A549 (cell line): ENCODE data around the gene UBQLN1. TPM values are rescaled to one million over a fixed set of nuclear protein-coding genes. Genes with fewer than 3 reads are reported as not detected.
"Not testable (repeated sequence)": the region's sequence is repeated elsewhere in the genome, so short reads cannot be mapped to it uniquely, and the experiment has no call there.

Experiments used
- ATAC-seq, 2 experiments: fragments of 200-7000 bp in 1 of 2; fragments of >200 bp in 1 of 2; cut with Nextera tagmentation in 1 of 2; cut with Tn5 transposase in 1 of 2; 3 replicates each; pipeline versions ENCODE4 v1.8.0 to v1.9.1; 2018 to 2020; ENCODE audit warnings: mild to moderate bottlenecking in 1 of 2, moderate library complexity in 1 of 2
- CTCF ChIA-PET: fragments of 300-600 bp; sonication (Branson Sonifier 250); formaldehyde crosslinking; extraction: SDS; loops from one replicate; lab custom pipeline; 2021; ENCODE audit warnings: antibody characterized with exemption, inconsistent platforms; lab: Yijun Ruan, JAX
- POLR2A ChIA-PET: fragments of 350-600 bp; formaldehyde crosslinking; extraction: SDS; loops from one replicate; lab custom pipeline; 2021; ENCODE audit warnings: antibody characterized with exemption, inconsistent platforms; lab: Yijun Ruan, JAX
- DNase-seq, 2 experiments: peaks; one replicate each; pipeline versions ENCODE4 v3.0.0 to v3.0.0-alpha.2; 2011 to 2016; ENCODE audit warnings: low read depth in 1 of 2, low spot score in 1 of 2
- FAIRE-seq: peaks from 2 replicates; lab custom pipeline; 2011; peaks lifted over from hg19 to GRCh38; lab: Jason Lieb, UNC
- H3K27ac ChIP-seq, 2 experiments: fragments of >200 bp; sonication (Bioruptor Twin); formaldehyde crosslinking; 3 replicates each; pipeline ENCODE4 v1.5.1; 2016 to 2017
- H3K4me1 ChIP-seq: fragments of >200 bp; sonication (Bioruptor Twin); formaldehyde crosslinking; 3 replicates; pipeline ENCODE4 v1.6.1; 2016
- H3K4me2 ChIP-seq: fragments of >200 bp; sonication (Bioruptor Twin); formaldehyde crosslinking; 3 replicates; pipeline ENCODE4 v1.6.1; 2016
- H3K4me3 ChIP-seq: fragments of >200 bp; sonication (Bioruptor Twin); formaldehyde crosslinking; 3 replicates; pipeline ENCODE4 v1.5.1; 2016
- H3K9me3 ChIP-seq: fragments of >200 bp; sonication (Bioruptor Twin); formaldehyde crosslinking; 3 replicates; pipeline ENCODE4 v1.6.1; 2016
- CBX8 ChIP-seq: fragments of 200-600 bp; sonication (generic); IDR thresholded peaks from 2 replicates; pipeline ENCODE4 v1.6.1; 2016
- EP300 ChIP-seq, 2 experiments: fragments of >200 bp; sonication (Bioruptor Twin); formaldehyde crosslinking; IDR thresholded peaks; 2 replicates in 1 of 2; 3 replicates in 1 of 2; pipeline ENCODE4 v1.6.1; 2016 to 2017
- ESRRA ChIP-seq: fragments of 150-350 bp; IDR thresholded peaks from 2 replicates; pipeline ENCODE4 v1.6.1; 2014; ENCODE audit warnings: mild to moderate bottlenecking, low read length, borderline replicate concordance
- FOXS1 ChIP-seq: fragments of 250-450 bp; sonication (Bioruptor Pico); IDR thresholded peaks from 2 replicates; pipeline ENCODE4 v1.5.0; 2020; ENCODE audit warnings: mild to moderate bottlenecking, moderate library complexity
- HDAC2 ChIP-seq: fragments of 200-600 bp; sonication (generic); IDR thresholded peaks from 2 replicates; pipeline ENCODE4 v1.6.1; 2016
- HEYL ChIP-seq: fragments of 250-450 bp; sonication (Bioruptor Pico); IDR thresholded peaks from 2 replicates; pipeline ENCODE4 v1.8.0; 2021; ENCODE audit warnings: mild to moderate bottlenecking, moderate library complexity
- HOXB13 ChIP-seq: fragments of 250-450 bp; sonication (Bioruptor Pico); IDR thresholded peaks from 2 replicates; pipeline ENCODE4 v1.5.0; 2020; ENCODE audit warnings: low read depth, mild to moderate bottlenecking, moderate library complexity
- MAZ ChIP-seq: fragments of 150-350 bp; IDR thresholded peaks from 2 replicates; pipeline ENCODE4 v1.6.1; 2014; ENCODE audit warnings: antibody characterized with exemption, low read depth, low read length, borderline replicate concordance
- MYC ChIP-seq: IDR thresholded peaks from 2 replicates; pipeline ENCODE4 v1.6.1; 2012; ENCODE audit warnings: mild to moderate bottlenecking, inconsistent platforms, low read length, improper control_type of control experiment, borderline replicate concordance
- PHF8 ChIP-seq: fragments of 200-600 bp; sonication (generic); IDR thresholded peaks from 2 replicates; pipeline ENCODE4 v1.6.1; 2016; ENCODE audit warnings: low read depth, mild to moderate bottlenecking, antibody characterized with exemption, moderate library complexity, borderline replicate concordance
- POLR2A ChIP-seq: IDR thresholded peaks from 2 replicates; pipeline ENCODE4 v1.6.1; 2012; ENCODE audit warnings: mild to moderate bottlenecking, low read length
- POLR2AphosphoS2 ChIP-seq: conservative IDR thresholded peaks from 2 replicates; pipeline ENCODE4 v1.6.1; 2012; ENCODE audit warnings: low read length, improper control_type of control experiment, inconsistent platforms
- RAD21 ChIP-seq, 2 experiments: fragments of >200 bp in 1 of 2; sonication (Bioruptor Twin) in 1 of 2; formaldehyde crosslinking in 1 of 2; IDR thresholded peaks in 1 of 2; conservative IDR thresholded peaks in 1 of 2; 2 replicates in 1 of 2; 3 replicates in 1 of 2; pipeline ENCODE4 v1.6.1; 2012 to 2018; ENCODE audit warnings: inconsistent platforms in 1 of 2
- RARB ChIP-seq: fragments of 250-450 bp; sonication (Bioruptor Pico); IDR thresholded peaks from 2 replicates; pipeline ENCODE4 v1.8.0; 2021; ENCODE audit warnings: mild to moderate bottlenecking, moderate library complexity
- RCOR1 ChIP-seq: fragments of 150-350 bp; IDR thresholded peaks from 2 replicates; pipeline ENCODE4 v1.6.1; 2014; ENCODE audit warnings: antibody characterized with exemption, low read length, low read depth
- SMC3 ChIP-seq: fragments of >200 bp; sonication (Bioruptor Twin); formaldehyde crosslinking; IDR thresholded peaks from 3 replicates; pipeline ENCODE4 v1.6.1; 2018; ENCODE audit warnings: inconsistent platforms
- ZC3H11A ChIP-seq: fragments of 450-650 bp; IDR thresholded peaks from 2 replicates; pipeline ENCODE4 v1.6.1; 2014; ENCODE audit warnings: antibody characterized with exemption, mild to moderate bottlenecking
- WGBS: methylation state at CpG from one replicate; pipeline ENCODE4 v1.1.6; 2017; ENCODE audit errors: missing lambda C conversion rate; 5-methylcytosine and 5-hydroxymethylcytosine counted together
- polyA plus RNA-seq, 4 experiments: library from polyadenylated mRNA; depleted of rRNA in 3 of 4; stranded (reverse); fragments of >200 nt; fragmentation: RNase III in 1 of 4; extraction: RNeasy Plus Mini Kit Qiagen cat#74134 plus additional on column Dnase treatment in 1 of 4; gene quantifications; 2 replicates in 3 of 4; 3 replicates in 1 of 4; pipeline ENCODE4 v1.2.3, GENCODE V29; 2011 to 2017
- TF ChIP-seq, protein P1 (sequence below): IDR thresholded peaks from 2 replicates; pipeline ENCODE4 v1.6.1; 2012
- TF ChIP-seq, protein P2 (sequence below): fragments of 150-350 bp; IDR thresholded peaks from 2 replicates; pipeline ENCODE4 v1.6.1; 2014; ENCODE audit warnings: low read depth, mild to moderate bottlenecking, low read length
- TF ChIP-seq, protein P3 (sequence below): fragments of 450-650 bp; IDR thresholded peaks from 2 replicates; pipeline ENCODE4 v1.6.1; 2014; ENCODE audit warnings: antibody characterized with exemption
- TF ChIP-seq, protein P4 (sequence below): fragments of 200-600 bp; sonication (generic); IDR thresholded peaks from 2 replicates; pipeline ENCODE4 v1.6.1; 2016; ENCODE audit warnings: antibody characterized with exemption, mild to moderate bottlenecking, moderate library complexity

Gene UBQLN1
- polyA plus RNA-seq, 2 of the 4 experiments (the other 2 are of a cell fraction), result 93.5 to 187 TPM

DNA sequence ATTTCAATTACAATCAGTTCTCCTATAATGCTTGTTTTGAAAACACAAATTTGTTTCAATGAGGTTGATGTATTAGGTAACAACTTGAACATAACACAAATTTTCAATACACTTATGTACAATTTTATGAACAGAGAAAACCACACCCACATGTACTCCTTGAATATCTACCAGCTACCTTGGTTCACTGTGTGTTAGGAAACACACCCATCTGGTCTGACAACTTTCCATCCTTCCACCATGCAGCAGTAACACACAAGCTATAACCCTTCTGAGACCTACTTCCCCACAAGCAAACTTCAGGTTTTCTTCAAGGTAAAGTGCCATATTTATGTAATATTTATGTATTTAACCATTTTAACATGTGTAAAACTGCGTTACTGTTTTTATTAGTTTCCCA is 36.4 kb upstream of the UBQLN1 start:
- Histone ChIP-seq H3K4me3 (no peak overlapping the region), H3K4me2 (no peak overlapping the region), H3K27ac (no peak overlapping the region), H3K4me1 (no peaks in the 10 kb centered on the region), H3K9me3 (no peaks in the 10 kb centered on the region)
- DNase-seq, result no peak
- ChIA-PET POLR2A (no interaction called here), CTCF (no interaction called here)
- no peak for TF ChIP-seq RCOR1
- TF ChIP-seq RARB (CRISPR knock-in tag), result no peak
- TF ChIP-seq, protein P1, sequence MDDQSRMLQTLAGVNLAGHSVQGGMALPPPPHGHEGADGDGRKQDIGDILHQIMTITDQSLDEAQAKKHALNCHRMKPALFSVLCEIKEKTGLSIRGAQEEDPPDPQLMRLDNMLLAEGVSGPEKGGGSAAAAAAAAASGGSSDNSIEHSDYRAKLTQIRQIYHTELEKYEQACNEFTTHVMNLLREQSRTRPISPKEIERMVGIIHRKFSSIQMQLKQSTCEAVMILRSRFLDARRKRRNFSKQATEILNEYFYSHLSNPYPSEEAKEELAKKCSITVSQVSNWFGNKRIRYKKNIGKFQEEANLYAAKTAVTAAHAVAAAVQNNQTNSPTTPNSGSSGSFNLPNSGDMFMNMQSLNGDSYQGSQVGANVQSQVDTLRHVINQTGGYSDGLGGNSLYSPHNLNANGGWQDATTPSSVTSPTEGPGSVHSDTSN, result no peak
- TF ChIP-seq MAZ, result no peak
- TF ChIP-seq POLR2AphosphoS2, result no peak
- no peak for TF ChIP-seq POLR2A
- TF ChIP-seq ESRRA, result no peak
- TF ChIP-seq MYC, result no peak
- TF ChIP-seq, protein P2, sequence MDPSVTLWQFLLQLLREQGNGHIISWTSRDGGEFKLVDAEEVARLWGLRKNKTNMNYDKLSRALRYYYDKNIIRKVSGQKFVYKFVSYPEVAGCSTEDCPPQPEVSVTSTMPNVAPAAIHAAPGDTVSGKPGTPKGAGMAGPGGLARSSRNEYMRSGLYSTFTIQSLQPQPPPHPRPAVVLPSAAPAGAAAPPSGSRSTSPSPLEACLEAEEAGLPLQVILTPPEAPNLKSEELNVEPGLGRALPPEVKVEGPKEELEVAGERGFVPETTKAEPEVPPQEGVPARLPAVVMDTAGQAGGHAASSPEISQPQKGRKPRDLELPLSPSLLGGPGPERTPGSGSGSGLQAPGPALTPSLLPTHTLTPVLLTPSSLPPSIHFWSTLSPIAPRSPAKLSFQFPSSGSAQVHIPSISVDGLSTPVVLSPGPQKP, result no peak
- TF ChIP-seq HEYL (CRISPR knock-in tag), result no peak
- no peak for TF ChIP-seq PHF8
- TF ChIP-seq FOXS1 (CRISPR knock-in tag), result no peak
- TF ChIP-seq EP300 (IDR thresholded peaks at IDR 0.05), result no peak
- ATAC-seq, result no peak
- 86% methylated on average over 1 of the region's 1 CpG for WGBS
- FAIRE-seq, result no peak

DNA sequence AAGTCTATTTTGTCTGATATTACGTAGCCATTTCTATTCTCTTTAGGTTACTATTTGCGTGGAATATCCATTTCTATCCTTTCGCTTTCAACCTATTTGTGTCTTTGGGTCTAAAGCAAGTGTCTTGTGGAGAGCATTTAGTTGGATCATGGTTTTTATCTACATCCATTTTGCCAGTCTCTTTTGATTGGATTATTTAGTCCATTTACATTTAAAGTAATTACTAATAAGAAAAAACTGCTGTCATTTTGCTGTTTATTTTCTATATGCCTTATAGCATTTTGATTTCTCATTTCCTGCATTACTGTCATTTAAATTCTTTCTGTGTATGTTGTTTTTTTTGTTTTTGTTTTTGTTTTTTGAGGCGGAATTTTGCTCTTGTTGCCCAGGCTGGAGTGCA is 26.0 kb upstream of the UBQLN1 start:
- Histone ChIP-seq H3K4me3 (no peak overlapping the region), H3K4me2 (no peak overlapping the region), H3K27ac (no peak overlapping the region), H3K9me3 (no peaks in the 10 kb centered on the region), H3K4me1 (no peaks in the 10 kb centered on the region)
- ATAC-seq, result no peak
- WGBS, result 85% methylated on average over 4 of the region's 4 CpGs
- ChIA-PET CTCF (no interaction called here), POLR2A (no interaction called here)
- no peak for DNase-seq
- TF ChIP-seq SMC3 (no peak), HOXB13 (no peak), PHF8 (no peak), RAD21 (conservative IDR thresholded peaks at IDR 0.05 in 1 of 2, IDR thresholded peaks at IDR 0.05 in 1 of 2) (no peak), HEYL (CRISPR knock-in tag) (no peak), ZC3H11A (no peak), HDAC2 (no peak), EP300 (IDR thresholded peaks at IDR 0.05) (no peak), CBX8 (no peak), FOXS1 (CRISPR knock-in tag) (no peak)
- TF ChIP-seq, protein P3, sequence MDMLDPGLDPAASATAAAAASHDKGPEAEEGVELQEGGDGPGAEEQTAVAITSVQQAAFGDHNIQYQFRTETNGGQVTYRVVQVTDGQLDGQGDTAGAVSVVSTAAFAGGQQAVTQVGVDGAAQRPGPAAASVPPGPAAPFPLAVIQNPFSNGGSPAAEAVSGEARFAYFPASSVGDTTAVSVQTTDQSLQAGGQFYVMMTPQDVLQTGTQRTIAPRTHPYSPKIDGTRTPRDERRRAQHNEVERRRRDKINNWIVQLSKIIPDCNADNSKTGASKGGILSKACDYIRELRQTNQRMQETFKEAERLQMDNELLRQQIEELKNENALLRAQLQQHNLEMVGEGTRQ, result no peak
- TF ChIP-seq, protein P4, sequence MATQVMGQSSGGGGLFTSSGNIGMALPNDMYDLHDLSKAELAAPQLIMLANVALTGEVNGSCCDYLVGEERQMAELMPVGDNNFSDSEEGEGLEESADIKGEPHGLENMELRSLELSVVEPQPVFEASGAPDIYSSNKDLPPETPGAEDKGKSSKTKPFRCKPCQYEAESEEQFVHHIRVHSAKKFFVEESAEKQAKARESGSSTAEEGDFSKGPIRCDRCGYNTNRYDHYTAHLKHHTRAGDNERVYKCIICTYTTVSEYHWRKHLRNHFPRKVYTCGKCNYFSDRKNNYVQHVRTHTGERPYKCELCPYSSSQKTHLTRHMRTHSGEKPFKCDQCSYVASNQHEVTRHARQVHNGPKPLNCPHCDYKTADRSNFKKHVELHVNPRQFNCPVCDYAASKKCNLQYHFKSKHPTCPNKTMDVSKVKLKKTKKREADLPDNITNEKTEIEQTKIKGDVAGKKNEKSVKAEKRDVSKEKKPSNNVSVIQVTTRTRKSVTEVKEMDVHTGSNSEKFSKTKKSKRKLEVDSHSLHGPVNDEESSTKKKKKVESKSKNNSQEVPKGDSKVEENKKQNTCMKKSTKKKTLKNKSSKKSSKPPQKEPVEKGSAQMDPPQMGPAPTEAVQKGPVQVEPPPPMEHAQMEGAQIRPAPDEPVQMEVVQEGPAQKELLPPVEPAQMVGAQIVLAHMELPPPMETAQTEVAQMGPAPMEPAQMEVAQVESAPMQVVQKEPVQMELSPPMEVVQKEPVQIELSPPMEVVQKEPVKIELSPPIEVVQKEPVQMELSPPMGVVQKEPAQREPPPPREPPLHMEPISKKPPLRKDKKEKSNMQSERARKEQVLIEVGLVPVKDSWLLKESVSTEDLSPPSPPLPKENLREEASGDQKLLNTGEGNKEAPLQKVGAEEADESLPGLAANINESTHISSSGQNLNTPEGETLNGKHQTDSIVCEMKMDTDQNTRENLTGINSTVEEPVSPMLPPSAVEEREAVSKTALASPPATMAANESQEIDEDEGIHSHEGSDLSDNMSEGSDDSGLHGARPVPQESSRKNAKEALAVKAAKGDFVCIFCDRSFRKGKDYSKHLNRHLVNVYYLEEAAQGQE, result no peak
- TF ChIP-seq, protein P1, result no peak
- FAIRE-seq, result no peak

DNA sequence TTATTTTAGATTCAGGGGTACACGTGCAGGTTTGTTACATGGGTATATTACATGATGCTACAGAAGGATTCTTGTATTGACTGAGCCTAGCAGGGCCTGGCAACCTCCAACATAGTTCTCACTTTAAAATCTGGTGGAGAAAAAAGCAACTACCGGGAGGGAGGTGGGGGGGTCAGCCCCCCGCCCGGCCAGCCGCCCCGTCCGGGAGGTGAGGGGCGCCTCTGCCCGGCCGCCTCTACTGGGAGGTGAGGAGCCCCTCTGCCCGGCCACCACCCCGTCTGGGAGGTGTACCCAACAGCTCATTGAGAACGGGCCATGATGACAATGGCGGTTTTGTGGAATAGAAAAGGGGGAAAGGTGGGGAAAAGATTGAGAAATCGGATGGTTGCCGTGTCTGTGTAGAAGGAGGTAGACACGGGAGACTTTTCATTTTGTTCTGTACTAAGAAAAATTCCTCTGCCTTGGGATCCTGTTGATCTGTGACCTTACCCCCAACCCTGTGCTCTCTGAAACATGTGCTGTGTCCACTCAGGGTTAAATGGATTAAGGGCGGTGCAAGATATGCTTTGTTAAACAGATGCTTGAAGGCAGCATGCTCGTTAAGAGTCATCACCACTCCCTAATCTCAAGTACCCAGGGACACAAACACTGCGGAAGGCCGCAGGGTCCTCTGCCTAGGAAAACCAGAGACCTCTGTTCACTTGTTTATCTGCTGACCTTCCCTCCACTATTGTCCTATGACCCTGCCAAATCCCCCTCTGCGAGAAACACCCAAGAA is 21.0 kb upstream of the UBQLN1 start:
- POLR2A ChIA-PET, H3K27ac ChIP-seq, H3K9me3 ChIP-seq, DNase-seq, H3K4me3 ChIP-seq, H3K4me2 ChIP-seq, ATAC-seq, CTCF ChIA-PET, H3K4me1 ChIP-seq, FAIRE-seq: not testable (repeated sequence)
- 59% methylated on average over 16 of the region's 22 CpGs for whole genome bisulfite sequencing
